ENCODE measurements around the gene SMAD3.
"Not testable (repeated sequence)": the region's sequence is repeated elsewhere in the genome, so short reads cannot be mapped to it uniquely, and the experiment has no call there.

SMAD3 gene

DNA sequence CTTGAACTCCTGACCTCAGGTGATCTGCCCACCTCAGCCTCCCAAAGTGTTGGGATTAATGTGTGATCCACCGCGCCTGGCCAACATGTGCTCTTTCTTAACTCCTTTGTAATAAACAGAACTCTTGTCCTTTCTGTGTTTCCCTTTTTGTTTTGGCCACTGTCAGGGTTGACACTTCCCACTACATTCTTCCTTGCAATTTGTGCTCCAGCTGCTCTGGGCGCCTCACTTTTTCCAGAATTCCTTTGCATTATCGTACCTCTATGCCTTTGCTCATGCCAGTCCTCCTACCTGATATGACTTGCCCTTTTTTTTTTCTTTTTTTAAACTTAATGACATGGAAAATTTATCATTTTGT is 38.8 kb upstream of the SMAD3 start:
- DNase-seq (ENCODE audit: low read depth): no peak
- TF ChIP-seq, protein P1, sequence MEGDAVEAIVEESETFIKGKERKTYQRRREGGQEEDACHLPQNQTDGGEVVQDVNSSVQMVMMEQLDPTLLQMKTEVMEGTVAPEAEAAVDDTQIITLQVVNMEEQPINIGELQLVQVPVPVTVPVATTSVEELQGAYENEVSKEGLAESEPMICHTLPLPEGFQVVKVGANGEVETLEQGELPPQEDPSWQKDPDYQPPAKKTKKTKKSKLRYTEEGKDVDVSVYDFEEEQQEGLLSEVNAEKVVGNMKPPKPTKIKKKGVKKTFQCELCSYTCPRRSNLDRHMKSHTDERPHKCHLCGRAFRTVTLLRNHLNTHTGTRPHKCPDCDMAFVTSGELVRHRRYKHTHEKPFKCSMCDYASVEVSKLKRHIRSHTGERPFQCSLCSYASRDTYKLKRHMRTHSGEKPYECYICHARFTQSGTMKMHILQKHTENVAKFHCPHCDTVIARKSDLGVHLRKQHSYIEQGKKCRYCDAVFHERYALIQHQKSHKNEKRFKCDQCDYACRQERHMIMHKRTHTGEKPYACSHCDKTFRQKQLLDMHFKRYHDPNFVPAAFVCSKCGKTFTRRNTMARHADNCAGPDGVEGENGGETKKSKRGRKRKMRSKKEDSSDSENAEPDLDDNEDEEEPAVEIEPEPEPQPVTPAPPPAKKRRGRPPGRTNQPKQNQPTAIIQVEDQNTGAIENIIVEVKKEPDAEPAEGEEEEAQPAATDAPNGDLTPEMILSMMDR (IDR thresholded peaks at IDR 0.05; ENCODE audit: low read depth, low read length, missing control alignments): no peak

DNA sequence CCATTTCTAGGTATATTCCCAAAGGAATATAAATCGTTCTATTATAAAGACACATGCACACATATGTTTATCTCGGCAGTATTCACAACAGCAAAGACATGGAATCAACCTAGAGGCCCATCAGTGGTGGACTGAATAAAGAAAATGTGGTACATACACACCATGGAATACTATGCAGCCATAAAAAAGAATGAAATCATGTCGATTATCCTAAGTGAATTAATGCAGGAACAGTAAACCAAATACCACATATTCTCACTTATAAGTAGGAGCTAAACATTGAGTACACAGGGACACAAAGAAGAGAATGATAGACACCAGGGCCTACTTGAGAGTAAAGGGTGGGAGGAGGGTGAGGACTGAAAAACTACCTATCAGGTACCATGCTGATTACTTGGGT is 37.0 kb upstream of the SMAD3 start:
- not testable (repeated sequence) for H3K4me3 ChIP-seq (ENCODE audit: low read depth, low read length); DNase-seq (ENCODE audit: low read depth)

More for the DNA sequence above, 38.8 kb upstream of the SMAD3 start:
- no peak overlapping the region for H3K4me3 ChIP-seq (ENCODE audit: low read depth, low read length)

DNA sequence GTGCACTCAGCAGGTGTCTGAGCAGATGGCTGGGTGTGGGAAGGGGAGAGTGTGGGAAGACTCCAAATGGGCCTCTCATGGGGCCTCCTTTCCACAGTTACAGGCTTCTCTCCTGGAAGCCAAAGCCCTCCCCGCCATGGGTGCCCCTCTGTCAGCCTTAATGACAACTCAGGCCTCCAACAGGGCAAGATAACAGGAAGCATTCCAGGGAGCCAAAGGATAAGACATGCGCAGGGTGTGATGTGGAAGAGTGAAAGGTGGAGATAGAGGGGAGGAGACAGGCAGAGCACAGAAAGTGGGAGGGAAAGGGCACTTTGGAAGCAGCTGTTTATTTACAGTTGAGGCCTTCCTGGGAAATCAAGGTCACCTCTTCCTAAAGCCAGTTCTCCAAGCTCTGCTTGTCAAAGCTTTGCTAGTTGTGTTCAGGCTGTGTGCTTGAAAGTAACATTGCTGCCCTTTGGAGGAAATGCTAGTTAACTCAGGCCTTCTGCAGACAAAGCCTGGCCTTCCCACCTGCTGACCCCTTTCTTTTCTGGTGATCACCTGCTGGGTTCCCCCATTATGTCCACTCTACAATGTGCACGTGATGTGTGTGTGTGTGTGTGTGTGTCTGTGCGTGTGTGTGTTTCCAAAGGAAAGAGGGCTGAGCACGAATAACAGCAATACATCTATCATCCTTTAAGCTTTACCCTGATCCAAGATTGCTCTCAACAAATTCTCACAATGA is 35.2 kb upstream of the SMAD3 start:
- no peak overlapping the region for H3K4me3 ChIP-seq (ENCODE audit: low read depth, low read length)
- no peak for DNase-seq (ENCODE audit: low read depth)
- TF ChIP-seq, protein P1 (IDR thresholded peaks at IDR 0.05; ENCODE audit: low read depth, low read length, missing control alignments): no peak

DNA sequence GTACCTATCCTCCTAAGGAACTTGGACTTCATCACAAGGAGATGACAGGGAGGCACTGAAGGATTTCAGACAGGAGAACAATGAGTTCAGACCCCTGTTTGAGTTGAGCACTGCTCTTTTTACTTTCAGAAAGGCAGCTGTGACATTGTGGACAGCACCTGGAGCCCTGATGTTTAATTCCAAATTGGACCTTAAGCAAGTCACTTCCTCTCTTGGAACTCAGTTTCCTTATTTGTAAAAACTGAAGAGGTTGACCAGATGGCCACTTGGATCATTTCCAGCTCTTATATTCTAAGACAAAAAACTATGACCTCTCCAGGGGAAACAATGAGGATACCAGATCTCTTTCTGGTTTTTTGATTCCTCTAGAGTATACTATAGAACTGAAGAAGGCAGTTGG is 34.1 kb upstream of the SMAD3 start:
- TF ChIP-seq, protein P1 (IDR thresholded peaks at IDR 0.05; ENCODE audit: low read depth, low read length, missing control alignments): no peak
- no peak overlapping the region for H3K4me3 ChIP-seq (ENCODE audit: low read depth, low read length)
- no peak for DNase-seq (ENCODE audit: low read depth)

DNA sequence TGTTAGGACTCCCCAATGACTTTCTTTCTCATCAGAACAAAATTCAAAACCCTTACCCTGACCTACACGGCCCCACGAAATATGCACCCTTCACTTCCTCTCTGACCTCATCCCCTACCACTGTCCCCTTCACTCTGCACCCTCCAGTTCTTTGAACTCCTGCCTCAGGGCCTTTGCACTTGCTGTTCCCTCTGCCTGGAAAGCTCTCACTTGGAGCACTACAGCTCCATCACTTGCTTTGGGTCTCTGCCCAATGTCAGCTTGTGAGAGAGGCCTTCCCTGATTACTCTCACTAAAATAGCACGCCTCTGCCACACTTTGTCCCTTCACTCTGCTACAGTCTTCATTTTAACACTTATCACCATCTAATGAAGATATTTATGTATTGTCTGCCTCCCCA is 32.8 kb upstream of the SMAD3 start:
- TF ChIP-seq, protein P1 (IDR thresholded peaks at IDR 0.05; ENCODE audit: low read depth, low read length, missing control alignments): no peak

DNA sequence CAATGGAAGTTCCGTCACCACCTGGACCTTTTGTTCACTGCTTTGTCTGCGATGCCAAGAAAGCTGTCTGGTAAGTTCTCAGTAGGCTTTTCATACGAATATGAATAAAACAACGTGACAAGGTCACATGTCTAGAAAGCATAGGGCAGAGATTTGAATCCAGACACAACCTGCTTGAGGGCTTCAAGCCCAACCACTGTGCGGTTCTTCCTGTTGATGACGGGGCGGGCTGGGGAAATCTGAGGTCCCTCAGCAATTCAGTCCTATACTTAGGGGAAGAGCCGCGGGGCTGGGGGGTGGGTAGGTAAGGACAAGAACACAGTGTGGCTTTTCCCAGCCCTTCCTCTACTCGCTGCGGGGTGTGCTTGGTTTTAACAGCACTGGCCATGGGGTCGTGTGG is 32.4 kb upstream of the SMAD3 start:
- TF ChIP-seq, protein P1 (IDR thresholded peaks at IDR 0.05; ENCODE audit: low read depth, low read length, missing control alignments): no peak
- no peak overlapping the region for H3K4me3 ChIP-seq (ENCODE audit: low read depth, low read length)
- DNase-seq (ENCODE audit: low read depth): no peak

More for the DNA sequence above, 32.8 kb upstream of the SMAD3 start:
- no peak overlapping the region for H3K4me3 ChIP-seq (ENCODE audit: low read depth, low read length)
- DNase-seq (ENCODE audit: low read depth): no peak

DNA sequence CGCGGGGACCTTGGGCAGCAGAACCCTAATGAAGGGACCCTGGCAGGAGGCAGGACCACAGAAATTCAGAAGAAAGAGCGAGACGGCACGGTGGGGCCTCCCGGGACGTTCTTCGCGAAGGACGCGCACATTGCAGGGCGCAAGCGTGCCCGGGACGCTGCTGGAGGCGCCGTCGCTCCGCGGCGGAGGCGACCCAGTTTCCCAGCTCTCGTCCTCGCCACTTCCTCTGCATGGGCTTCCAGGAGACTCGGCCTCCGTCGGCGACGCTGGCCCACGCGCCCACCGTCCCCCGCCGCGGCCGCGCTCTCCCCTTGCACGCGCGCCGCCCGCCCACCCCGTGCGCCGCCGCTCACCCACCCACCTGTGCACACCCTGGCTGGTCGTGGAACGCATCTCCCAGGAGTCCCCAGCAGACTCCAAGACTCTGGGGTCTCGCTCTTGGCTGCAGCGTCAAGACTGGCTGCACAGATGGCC is 31.8 kb upstream of the SMAD3 start:
- no peak for DNase-seq (ENCODE audit: low read depth)
- no peak overlapping the region for H3K4me3 ChIP-seq (ENCODE audit: low read depth, low read length)
- TF ChIP-seq, protein P1 (IDR thresholded peaks at IDR 0.05; ENCODE audit: low read depth, low read length, missing control alignments): no peak
